HEK293 (cell line): ENCODE measurements around the gene SPATA31D1.

Source experiments
- CTCF ChIP-seq: fragments of 450-650 bp; formaldehyde crosslinking; IDR thresholded peaks from 2 replicates; pipeline ENCODE4 v1.5.1; 2016; ENCODE audit warnings: missing biosample characterization, missing genetic modification characterization
- YY1 ChIP-seq: fragments of 450-650 bp; formaldehyde crosslinking; IDR thresholded peaks from 2 replicates; pipeline ENCODE4 v1.5.1; 2018; ENCODE audit warnings: missing biosample characterization, missing genetic modification characterization
- ZNF391 ChIP-seq: fragments of 450-650 bp; formaldehyde crosslinking; IDR thresholded peaks from 2 replicates; pipeline ENCODE4 v1.5.1; 2016; ENCODE audit warnings: low read depth, missing biosample characterization, missing genetic modification characterization, borderline replicate concordance

- TF ChIP-seq CTCF (tag by site-specific recombination) = no peak
- TF ChIP-seq ZNF391 (tag by site-specific recombination) = no peak
- TF ChIP-seq YY1 = no peak
These were observed 24.1 kb upstream of the SPATA31D1 start for GRCh38 chr9:81964218-81965171.
